HCT116 (cell line): Measurements from ENCODE around the gene LAPTM4A. TPM values are rescaled to one million over a fixed set of nuclear protein-coding genes. Genes with fewer than 3 reads are reported as not detected.

Experiments used
- ATAC-seq: fragments of 200-7000 bp; cut with Tn5 transposase; 2 replicates; pipeline ENCODE4 v1.9.1; 2020; ENCODE audit warnings: mild to moderate bottlenecking, moderate library complexity
- BruUV-seq: library from RNA; stranded (reverse); fragments of 400-500 nt; replicated peaks from 2 replicates; lab custom pipeline; 2021; lab: Mats Ljungman, UMichigan
- CTCF ChIA-PET: fragments of 300-600 bp; sonication (Branson Sonifier 250); formaldehyde crosslinking; loops from one replicate; lab custom pipeline; 2021; ENCODE audit warnings: antibody characterized with exemption; lab: Charles Lee
- POLR2A ChIA-PET: fragments of 300-600, 350-600 bp; sonication (Branson Sonifier 250); formaldehyde crosslinking; loops from one replicate; lab custom pipeline; 2021; ENCODE audit warnings: antibody characterized with exemption; lab: Charles Lee
- RAD21 ChIA-PET, 2 experiments: fragments of 300-600 bp; sonication (Branson Sonifier 250); formaldehyde crosslinking; loops; one replicate each; lab custom pipeline; 2023; ENCODE audit warnings: low total read pairs in 2 of 2; ENCODE audit not compliant: uncharacterized antibody in 2 of 2, unreplicated experiment in 2 of 2, low non-redundant PET in 1 of 2; lab: Charles Lee
- DNase-seq: peaks from one replicate; pipeline ENCODE4 v3.0.0-alpha.2; 2010; ENCODE audit warnings: low read depth, low spot score
- H2AFZ ChIP-seq: fragments of 200-600 bp; shearing (Covaris generic), sonication (generic); 2 replicates; pipeline ENCODE4 v1.6.1; 2017; ENCODE audit warnings: low read depth, mixed run types, mixed read lengths, antibody characterized with exemption, low read length; ENCODE audit not compliant: poor library complexity, severe bottlenecking
- H3K27ac ChIP-seq: 2 replicates; pipeline ENCODE4 v1.5.1; 2012; ENCODE audit warnings: low read depth, low read length
- H3K27me3 ChIP-seq: fragments of 200-600 bp; sonication (generic); 2 replicates; pipeline ENCODE4 v1.6.1; 2016; ENCODE audit warnings: mixed run types, low read length, mixed read lengths; ENCODE audit not compliant: insufficient read depth
- H3K36me3 ChIP-seq, 2 experiments: fragments of 200-500 bp in 1 of 2; fragments of 200-600 bp in 1 of 2; sonication (Bioruptor generic) in 1 of 2; sonication (generic) in 1 of 2; 2 replicates each; pipeline versions ENCODE4 v1.5.1 to v1.6.1; 2014 to 2016; ENCODE audit warnings: low read length in 2 of 2, inconsistent platforms in 1 of 2, mixed read lengths in 1 of 2, mixed run types in 1 of 2; ENCODE audit not compliant: insufficient read depth in 2 of 2, control insufficient read depth in 1 of 2
- H3K4me1 ChIP-seq, 2 experiments: fragments of 200-600 bp in 1 of 2; sonication (generic) in 1 of 2; 2 replicates each; pipeline versions ENCODE4 v1.5.1 to v1.6.1; 2012 to 2017; ENCODE audit warnings: low read length in 2 of 2, inconsistent platforms in 1 of 2, mild to moderate bottlenecking in 1 of 2, mixed read lengths in 1 of 2, mixed run types in 1 of 2, moderate library complexity in 1 of 2; ENCODE audit not compliant: insufficient read depth in 2 of 2, control insufficient read depth in 1 of 2
- H3K4me2 ChIP-seq: fragments of 200-600 bp; sonication (generic); 2 replicates; pipeline ENCODE4 v1.6.1; 2017; ENCODE audit warnings: mixed run types, low read length, mixed read lengths
- H3K4me3 ChIP-seq, 2 experiments: fragments of 200-600 bp in 1 of 2; sonication (generic) in 1 of 2; replicated peaks in 1 of 2; 2 replicates each; pipeline ENCODE4 v1.5.1; 2011 to 2016; ENCODE audit warnings: low read length in 2 of 2, control low read depth in 1 of 2, low read depth in 1 of 2, mild to moderate bottlenecking in 1 of 2, mixed read lengths in 1 of 2, mixed run types in 1 of 2
- H3K79me2 ChIP-seq: fragments of 200-600 bp; sonication (generic); 2 replicates; pipeline ENCODE4 v1.6.1; 2017; ENCODE audit warnings: mild to moderate bottlenecking, mixed run types, low read length, moderate library complexity, mixed read lengths; ENCODE audit not compliant: insufficient read depth
- H3K9ac ChIP-seq: fragments of 200-600 bp; sonication (generic); 2 replicates; pipeline ENCODE4 v1.6.1; 2016; ENCODE audit warnings: low read length, mixed read lengths
- H3K9me2 ChIP-seq: fragments of 200-600 bp; sonication (generic), shearing (Covaris generic); 2 replicates; pipeline ENCODE4 v1.6.1; 2017; ENCODE audit warnings: mixed run types, mild to moderate bottlenecking, moderate library complexity; ENCODE audit not compliant: insufficient read depth
- H3K9me3 ChIP-seq, 2 experiments: fragments of 200-500 bp in 1 of 2; fragments of 200-600 bp in 1 of 2; sonication (Bioruptor generic) in 1 of 2; sonication (generic) in 1 of 2; 2 replicates each; pipeline ENCODE4 v1.6.1; 2014 to 2017; ENCODE audit warnings: low read length in 2 of 2, mixed read lengths in 2 of 2, inconsistent platforms in 1 of 2, low read depth in 1 of 2, mild to moderate bottlenecking in 1 of 2, mixed run types in 1 of 2, moderate library complexity in 1 of 2; ENCODE audit not compliant: control insufficient read depth in 1 of 2, insufficient read depth in 1 of 2
- H4K20me1 ChIP-seq: fragments of 200-600 bp; sonication (generic), shearing (Covaris generic); 2 replicates; pipeline ENCODE4 v1.6.1; 2017; ENCODE audit warnings: mixed run types, mild to moderate bottlenecking, moderate library complexity; ENCODE audit not compliant: insufficient read depth
- CBX3 ChIP-seq: IDR thresholded peaks from 2 replicates; pipeline ENCODE4 v1.6.1; 2012; ENCODE audit warnings: low read depth
- CTCF ChIP-seq, 3 experiments: fragments of 200-600 bp in 1 of 3; sonication (generic) in 1 of 3; IDR thresholded peaks in 2 of 3; conservative IDR thresholded peaks in 1 of 3; 2 replicates each; pipeline ENCODE4 v1.5.1; 2012 to 2017; ENCODE audit warnings: low read depth in 2 of 3, low read length in 2 of 3, antibody characterized with exemption in 1 of 3, borderline replicate concordance in 1 of 3, control low read depth in 1 of 3, mild to moderate bottlenecking in 1 of 3, mixed read lengths in 1 of 3, mixed run types in 1 of 3, moderate library complexity in 1 of 3; ENCODE audit not compliant: insufficient read depth in 1 of 3
- ELF1 ChIP-seq: IDR thresholded peaks from 2 replicates; pipeline ENCODE4 v1.6.1; 2012; ENCODE audit warnings: low read depth, borderline replicate concordance
- JUND ChIP-seq: IDR thresholded peaks from 2 replicates; pipeline ENCODE4 v1.6.1; 2012
- POLR2A ChIP-seq: IDR thresholded peaks from 2 replicates; pipeline ENCODE4 v1.7.0; 2011; ENCODE audit warnings: borderline replicate concordance; ENCODE audit not compliant: insufficient read depth, insufficient read length; ENCODE audit errors: extremely low read depth
- POLR2AphosphoS5 ChIP-seq: IDR thresholded peaks from 2 replicates; pipeline ENCODE4 v1.6.1; 2011; ENCODE audit warnings: mild to moderate bottlenecking, low read depth, low read length, moderate library complexity
- REST ChIP-seq: IDR thresholded peaks from 2 replicates; pipeline ENCODE4 v1.6.1; 2012; ENCODE audit warnings: low read depth
- SP1 ChIP-seq: IDR thresholded peaks from 2 replicates; pipeline ENCODE4 v1.6.1; 2012; ENCODE audit warnings: low read depth
- ZBTB33 ChIP-seq: IDR thresholded peaks from 2 replicates; pipeline ENCODE4 v1.6.1; 2011; ENCODE audit warnings: mild to moderate bottlenecking, low read length, moderate library complexity; ENCODE audit not compliant: insufficient replicate concordance; ENCODE audit errors: extremely low read depth
- ZNF274 ChIP-seq: fragments of 200-500 bp; sonication (Bioruptor generic); IDR thresholded peaks from 2 replicates; pipeline ENCODE4 v1.6.1; 2014; ENCODE audit warnings: mild to moderate bottlenecking, low read depth, low read length, inconsistent platforms
- intact Hi-C: fragments of 100-400 bp; cut with micrococcal nuclease; formaldehyde crosslinking; loops from 2 replicates; pipeline ENCODE4 v1.10.0; 2022
- total RNA-seq: library from RNA; stranded (reverse); gene quantifications from one replicate; pipeline ENCODE4 v1.2.1, GENCODE V29; 2021; ENCODE audit not compliant: unreplicated experiment

The LAPTM4A gene
- total RNA-seq, 1 experiment from 2014 or later = 84.5 TPM

GRCh38 chr2:20092226-20092900 is 40.9 kb upstream of the LAPTM4A start:
- ATAC-seq = no peak
- H3K9me3 ChIP-seq = no peaks in the 10 kb centered on the region
- H2AFZ ChIP-seq = no peak overlapping the region
- no TSS peak for BruUV-seq
- H3K27ac ChIP-seq = no peak overlapping the region
- no peaks in the 10 kb centered on the region for H3K27me3 ChIP-seq
- H3K9ac ChIP-seq = no peak overlapping the region
- no peaks in the 10 kb centered on the region for H4K20me1 ChIP-seq
- H3K4me1 ChIP-seq = no peaks in the 10 kb centered on the region
- intact Hi-C loops = loop anchor here (2.0 kb wide), 1 partner anchor 78 kb away; no protein-coding TSS in a partner anchor
- no peak for TF ChIP-seq POLR2AphosphoS5
- TF ChIP-seq POLR2A = no peak
- TF ChIP-seq CTCF (IDR thresholded peaks at IDR 0.05 in 2 of 3, conservative IDR thresholded peaks at IDR 0.05 in 1 of 3; ENCODE audit: borderline replicate concordance in 1 of 3, insufficient read depth in 1 of 3, low read depth in 2 of 3, low read length in 2 of 3) = no peak
- no peak for TF ChIP-seq JUND
- TF ChIP-seq REST = no peak
- TF ChIP-seq SP1 = no peak
- TF ChIP-seq CBX3 = no peak
- no peak for TF ChIP-seq ELF1
- no peak for TF ChIP-seq ZNF274
- no peak for TF ChIP-seq ZBTB33
- CTCF ChIA-PET = interaction anchor here (1.7 kb wide), 1 partner anchor 77 kb away, joined by 6 read pairs; no protein-coding TSS in a partner anchor
- POLR2A ChIA-PET = no interaction called here
- no peak for DNase-seq
- RAD21 ChIA-PET = interaction anchor here in 1 of 2 experiments (1.5 kb wide), 1 partner anchor 77 kb away, joined by 5 read pairs; no protein-coding TSS in a partner anchor
- H3K79me2 ChIP-seq = no peaks in the 10 kb centered on the region
- no peaks in the 10 kb centered on the region for H3K9me2 ChIP-seq
- no peak overlapping the region for H3K4me2 ChIP-seq
- H3K36me3 ChIP-seq = no peaks in the 10 kb centered on the region
- no peak overlapping the region for H3K4me3 ChIP-seq
